ENCODE measurements around the gene SEMA3D. TPM values are rescaled to one million over a fixed set of nuclear protein-coding genes. Genes with fewer than 3 reads are reported as not detected.

Gene SEMA3D
- total RNA-seq, 1 donor from 2014 or later: 9.1 TPM

GRCh38 chr7:85215098-85215497 lies 28.2 kb upstream of the SEMA3D start:
- no peaks in the 10 kb centered on the region for H3K79me2 ChIP-seq (ENCODE audit: insufficient read depth, low read length)
- H3K27me3 ChIP-seq (ENCODE audit: insufficient read depth, low read length): no peaks in the 10 kb centered on the region
- H3K4me1 Mint-ChIP-seq (ENCODE audit: low read depth, unreplicated experiment): no peaks in the 10 kb centered on the region
- no peaks in the 10 kb centered on the region for H3K9me3 ChIP-seq (ENCODE audit: insufficient read depth, low read depth, low read length)
- H3K4me1 ChIP-seq (ENCODE audit: insufficient read depth, low read length): no peaks in the 10 kb centered on the region
- H3K27ac Mint-ChIP-seq (ENCODE audit: unreplicated experiment): no peak overlapping the region
- no peak for DNase-seq (ENCODE audit: low read depth)
- no peak for FAIRE-seq
- H3K4me2 ChIP-seq (ENCODE audit: low read length): no peak overlapping the region
- TF ChIP-seq CTCF (IDR thresholded peaks at IDR 0.05; ENCODE audit: insufficient read depth, low read depth, low read length): no peak
- no peak for TF ChIP-seq EZH2 (IDR thresholded peaks at IDR 0.05; ENCODE audit: insufficient read depth, low read length)
- no peaks in the 10 kb centered on the region for H3K36me3 ChIP-seq (ENCODE audit: insufficient read depth, low read length)
- H3K27ac ChIP-seq (ENCODE audit: low read depth, low read length): no peak overlapping the region
- no peaks in the 10 kb centered on the region for H3K9me3 Mint-ChIP-seq (ENCODE audit: unreplicated experiment)
- H3K27me3 Mint-ChIP-seq (ENCODE audit: low read depth, unreplicated experiment): no peaks in the 10 kb centered on the region
- no peak overlapping the region for H3K4me3 ChIP-seq (ENCODE audit: insufficient read depth, low read depth, low read length)
- H3K4me3 Mint-ChIP-seq (ENCODE audit: unreplicated experiment): no peak overlapping the region
- H3K36me3 Mint-ChIP-seq (ENCODE audit: low read depth, unreplicated experiment): no peaks in the 10 kb centered on the region
- no peak overlapping the region for H3K9ac ChIP-seq (ENCODE audit: low read length)
- H4K20me1 ChIP-seq (ENCODE audit: insufficient read depth, low read length): no peaks in the 10 kb centered on the region
- H2AFZ ChIP-seq (ENCODE audit: low read depth, low read length): no peak overlapping the region

- no peak for FAIRE-seq
- Histone ChIP-seq H3K27ac (ENCODE audit: low read depth, low read length) (no peak overlapping the region), H3K4me2 (ENCODE audit: low read length) (no peak overlapping the region), H3K9me3 (ENCODE audit: insufficient read depth, low read depth, low read length) (no peaks in the 10 kb centered on the region), H3K36me3 (ENCODE audit: insufficient read depth, low read length) (no peaks in the 10 kb centered on the region), H3K4me1 (ENCODE audit: insufficient read depth, low read length) (no peaks in the 10 kb centered on the region), H3K27me3 (ENCODE audit: insufficient read depth, low read length) (no peaks in the 10 kb centered on the region), H3K79me2 (ENCODE audit: insufficient read depth, low read length) (no peaks in the 10 kb centered on the region), H2AFZ (ENCODE audit: low read depth, low read length) (no peak overlapping the region), H3K4me3 (ENCODE audit: insufficient read depth, low read depth, low read length) (no peak overlapping the region), H4K20me1 (ENCODE audit: insufficient read depth, low read length) (no peaks in the 10 kb centered on the region), H3K9ac (ENCODE audit: low read length) (no peak overlapping the region)
- H3K4me3 Mint-ChIP-seq (ENCODE audit: unreplicated experiment): no peak overlapping the region
- no peaks in the 10 kb centered on the region for H3K36me3 Mint-ChIP-seq (ENCODE audit: low read depth, unreplicated experiment)
- H3K4me1 Mint-ChIP-seq (ENCODE audit: low read depth, unreplicated experiment): no peaks in the 10 kb centered on the region
- no peaks in the 10 kb centered on the region for H3K27me3 Mint-ChIP-seq (ENCODE audit: low read depth, unreplicated experiment)
- no peak overlapping the region for H3K27ac Mint-ChIP-seq (ENCODE audit: unreplicated experiment)
- no peaks in the 10 kb centered on the region for H3K9me3 Mint-ChIP-seq (ENCODE audit: unreplicated experiment)
- no peak for TF ChIP-seq CTCF (IDR thresholded peaks at IDR 0.05; ENCODE audit: insufficient read depth, low read depth, low read length)
- no peak for TF ChIP-seq EZH2 (IDR thresholded peaks at IDR 0.05; ENCODE audit: insufficient read depth, low read length)
- no peak for DNase-seq (ENCODE audit: low read depth)
Measured at GRCh38 chr7:85213500-85213899, 26.6 kb upstream of the SEMA3D start.

- H3K9me3 Mint-ChIP-seq (ENCODE audit: unreplicated experiment): peaks cover 4% of the 10 kb centered on the region
- no peak overlapping the region for H3K4me2 ChIP-seq (ENCODE audit: low read length)
- no peaks in the 10 kb centered on the region for H3K36me3 Mint-ChIP-seq (ENCODE audit: low read depth, unreplicated experiment)
- H3K79me2 ChIP-seq (ENCODE audit: insufficient read depth, low read length): no peaks in the 10 kb centered on the region
- H4K20me1 ChIP-seq (ENCODE audit: insufficient read depth, low read length): no peaks in the 10 kb centered on the region
- TF ChIP-seq CTCF (IDR thresholded peaks at IDR 0.05; ENCODE audit: insufficient read depth, low read depth, low read length) (no peak), EZH2 (IDR thresholded peaks at IDR 0.05; ENCODE audit: insufficient read depth, low read length) (no peak)
- H3K4me1 Mint-ChIP-seq (ENCODE audit: low read depth, unreplicated experiment): peaks cover 2% of the 10 kb centered on the region
- no peak overlapping the region for H3K4me3 ChIP-seq (ENCODE audit: insufficient read depth, low read depth, low read length)
- H3K9ac ChIP-seq (ENCODE audit: low read length): no peak overlapping the region
- H3K27me3 ChIP-seq (ENCODE audit: insufficient read depth, low read length): no peaks in the 10 kb centered on the region
- no peaks in the 10 kb centered on the region for H3K27me3 Mint-ChIP-seq (ENCODE audit: low read depth, unreplicated experiment)
- H2AFZ ChIP-seq (ENCODE audit: low read depth, low read length): no peak overlapping the region
- no peaks in the 10 kb centered on the region for H3K36me3 ChIP-seq (ENCODE audit: insufficient read depth, low read length)
- FAIRE-seq: no peak
- H3K4me1 ChIP-seq (ENCODE audit: insufficient read depth, low read length): no peaks in the 10 kb centered on the region
- no peak overlapping the region for H3K27ac Mint-ChIP-seq (ENCODE audit: unreplicated experiment)
- no peak overlapping the region for H3K27ac ChIP-seq (ENCODE audit: low read depth, low read length)
- H3K4me3 Mint-ChIP-seq (ENCODE audit: unreplicated experiment): no peak overlapping the region
- no peak for DNase-seq (ENCODE audit: low read depth)
- H3K9me3 ChIP-seq (ENCODE audit: insufficient read depth, low read depth, low read length): no peaks in the 10 kb centered on the region
Measured at GRCh38 chr7:85205754-85206153, 18.9 kb upstream of the SEMA3D start.
